Suprapubic skin (tissue), 3 donors: Measurements from ENCODE around the gene AOX1.

ENCODE experiments used
- CTCF ChIP-seq, 2 donors: fragments of 200-600 bp in 1 of 2; fragments of 450-650 bp in 1 of 2; sonication (generic) in 1 of 2; IDR thresholded peaks; one replicate each; pipeline ENCODE4 v1.5.1; 2016 to 2019; ENCODE audit warnings: antibody characterized with exemption in 2 of 2, mild to moderate bottlenecking in 1 of 2, moderate library complexity in 1 of 2
- POLR2A ChIP-seq, 2 donors: fragments of 450-650 bp; IDR thresholded peaks; one replicate each; pipeline ENCODE4 v1.6.1; 2017; ENCODE audit warnings: antibody characterized with exemption in 2 of 2, mild to moderate bottlenecking in 2 of 2, moderate library complexity in 2 of 2

GRCh38 chr2:200703926-200704637, 118.3 kb downstream of the AOX1 start:
- no peak for TF ChIP-seq POLR2A (IDR thresholded peaks at IDR 0.05)
- TF ChIP-seq CTCF (IDR thresholded peaks at IDR 0.05), result no peak
